GM12865 (cell line): ENCODE measurements around the gene TEKT5.

Source experiments
- DNase-seq: peaks from one replicate; pipeline ENCODE4 v3.0.0; 2010; ENCODE audit warnings: low read depth
- H3K4me3 ChIP-seq: 2 replicates; pipeline ENCODE4 v1.5.1; 2011; ENCODE audit warnings: mild to moderate bottlenecking, low read depth, low read length, control low read depth
- TF ChIP-seq, protein P1 (sequence below): IDR thresholded peaks from 2 replicates; pipeline ENCODE4 v1.5.1; 2011; ENCODE audit warnings: low read length, control low read depth, low read depth, inconsistent platforms; ENCODE audit not compliant: insufficient read depth; ENCODE audit errors: missing control alignments

Gene TEKT5

DNA sequence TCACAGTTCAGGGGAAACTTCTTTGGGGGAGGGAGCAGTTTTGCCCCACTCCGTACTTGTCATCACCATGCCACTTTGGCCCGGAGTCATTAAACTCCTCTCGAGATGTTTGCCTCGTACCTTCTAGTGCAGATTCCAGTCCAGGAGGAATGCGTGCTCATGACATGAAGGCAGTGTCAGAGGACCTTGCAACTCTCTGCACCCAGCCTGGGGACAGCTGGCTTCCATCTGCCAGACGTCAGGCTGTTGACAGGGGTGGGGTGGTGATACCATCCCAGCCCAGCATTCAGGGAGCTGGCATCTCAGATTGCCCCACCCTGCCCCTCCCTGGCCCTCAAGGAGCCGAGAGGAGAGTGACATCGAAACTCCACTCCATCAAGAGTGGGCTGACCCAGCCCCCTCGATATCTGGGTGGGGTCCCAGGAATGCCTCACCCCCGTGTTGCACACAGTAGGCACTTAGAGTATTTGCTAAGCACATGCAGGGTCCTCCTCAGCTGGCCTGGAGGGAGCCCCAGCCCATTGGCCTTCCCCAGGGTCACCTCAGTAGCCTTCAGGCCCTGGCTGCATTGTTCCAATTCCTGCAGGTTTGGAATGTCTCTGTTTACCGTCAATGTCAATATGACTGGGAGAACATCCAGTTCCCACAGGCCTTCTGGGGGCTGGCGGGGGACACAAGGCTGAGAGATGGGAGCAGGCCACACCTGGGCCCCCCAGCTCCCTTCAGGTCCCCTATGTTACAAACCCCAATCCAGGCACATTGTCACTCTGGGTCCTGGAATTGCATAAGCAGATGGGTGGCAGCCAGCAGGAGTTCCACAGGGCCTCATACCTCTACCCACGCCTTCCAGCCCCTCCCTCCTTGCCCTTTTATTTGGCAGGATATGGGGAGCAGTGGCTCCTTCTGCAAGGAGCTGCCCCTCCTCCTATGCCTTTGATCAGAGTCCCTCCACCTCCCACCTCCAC, 93.0 kb downstream of the TEKT5 start:
- DNase-seq, result peak; percentile 27
- TF ChIP-seq, protein P1, sequence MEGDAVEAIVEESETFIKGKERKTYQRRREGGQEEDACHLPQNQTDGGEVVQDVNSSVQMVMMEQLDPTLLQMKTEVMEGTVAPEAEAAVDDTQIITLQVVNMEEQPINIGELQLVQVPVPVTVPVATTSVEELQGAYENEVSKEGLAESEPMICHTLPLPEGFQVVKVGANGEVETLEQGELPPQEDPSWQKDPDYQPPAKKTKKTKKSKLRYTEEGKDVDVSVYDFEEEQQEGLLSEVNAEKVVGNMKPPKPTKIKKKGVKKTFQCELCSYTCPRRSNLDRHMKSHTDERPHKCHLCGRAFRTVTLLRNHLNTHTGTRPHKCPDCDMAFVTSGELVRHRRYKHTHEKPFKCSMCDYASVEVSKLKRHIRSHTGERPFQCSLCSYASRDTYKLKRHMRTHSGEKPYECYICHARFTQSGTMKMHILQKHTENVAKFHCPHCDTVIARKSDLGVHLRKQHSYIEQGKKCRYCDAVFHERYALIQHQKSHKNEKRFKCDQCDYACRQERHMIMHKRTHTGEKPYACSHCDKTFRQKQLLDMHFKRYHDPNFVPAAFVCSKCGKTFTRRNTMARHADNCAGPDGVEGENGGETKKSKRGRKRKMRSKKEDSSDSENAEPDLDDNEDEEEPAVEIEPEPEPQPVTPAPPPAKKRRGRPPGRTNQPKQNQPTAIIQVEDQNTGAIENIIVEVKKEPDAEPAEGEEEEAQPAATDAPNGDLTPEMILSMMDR, result no peak
- no peak overlapping the region for H3K4me3 ChIP-seq

DNA sequence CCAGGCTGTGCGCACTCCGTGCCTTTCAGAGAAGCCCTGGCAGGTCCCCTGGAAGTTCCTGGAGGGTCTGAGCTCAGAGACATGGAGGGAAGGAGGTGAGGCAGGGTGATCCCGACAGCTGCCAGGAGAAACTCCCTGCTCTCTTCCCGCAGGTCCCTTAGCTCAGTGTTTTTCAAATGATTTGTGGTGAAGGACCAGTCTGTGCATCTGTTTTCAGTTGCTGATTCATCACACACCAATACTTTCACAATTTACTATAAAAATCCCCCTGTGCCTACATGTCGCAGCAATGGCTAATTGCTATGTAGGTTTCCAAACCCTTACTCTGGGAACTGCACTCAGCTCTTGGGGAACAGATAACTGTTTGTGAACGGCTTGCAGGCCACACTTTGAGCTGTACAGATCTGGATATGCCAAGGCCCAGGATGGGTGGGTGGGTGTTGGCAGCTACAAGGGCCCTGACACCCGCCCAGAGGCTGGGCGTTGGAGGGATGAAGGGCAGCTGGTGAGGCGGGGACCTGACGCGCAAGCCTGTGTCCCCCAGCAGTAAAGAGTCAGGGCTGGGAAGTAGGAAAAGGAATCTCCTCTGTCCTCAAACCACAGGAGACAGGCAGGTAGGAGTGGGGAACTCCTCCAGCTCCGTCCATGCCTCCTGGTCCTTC, 93.8 kb downstream of the TEKT5 start:
- TF ChIP-seq, protein P1, result no peak
- H3K4me3 ChIP-seq, result no peak overlapping the region
- peak; percentile 66 for DNase-seq

DNA sequence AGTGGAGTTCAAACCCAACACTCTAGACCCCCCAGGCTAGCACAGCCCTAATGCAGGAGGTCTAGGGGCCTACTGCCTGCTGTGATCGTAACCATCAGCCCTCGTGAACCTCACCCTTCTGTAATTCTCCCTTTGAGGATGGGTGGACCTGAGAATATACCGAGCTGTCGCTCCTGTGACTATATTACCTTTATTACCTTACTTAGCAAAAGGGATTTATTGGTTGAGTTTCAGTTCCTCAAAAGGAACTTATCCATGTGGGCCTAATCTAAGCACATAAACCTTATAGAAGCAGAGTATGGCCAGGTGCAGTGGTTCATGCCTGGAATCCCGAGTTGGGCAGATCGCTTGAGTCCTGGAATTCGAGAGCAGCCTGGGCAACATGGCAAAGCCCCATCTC, 95.1 kb downstream of the TEKT5 start:
- TF ChIP-seq, protein P1, result no peak
- DNase-seq, result peak; percentile 45
- no peak overlapping the region for H3K4me3 ChIP-seq

- no peak overlapping the region for H3K4me3 ChIP-seq
- no peak for DNase-seq
- TF ChIP-seq, protein P1, result no peak
Measured at GRCh38 chr16:10598157-10598556, 96.6 kb downstream of the TEKT5 start.

DNA sequence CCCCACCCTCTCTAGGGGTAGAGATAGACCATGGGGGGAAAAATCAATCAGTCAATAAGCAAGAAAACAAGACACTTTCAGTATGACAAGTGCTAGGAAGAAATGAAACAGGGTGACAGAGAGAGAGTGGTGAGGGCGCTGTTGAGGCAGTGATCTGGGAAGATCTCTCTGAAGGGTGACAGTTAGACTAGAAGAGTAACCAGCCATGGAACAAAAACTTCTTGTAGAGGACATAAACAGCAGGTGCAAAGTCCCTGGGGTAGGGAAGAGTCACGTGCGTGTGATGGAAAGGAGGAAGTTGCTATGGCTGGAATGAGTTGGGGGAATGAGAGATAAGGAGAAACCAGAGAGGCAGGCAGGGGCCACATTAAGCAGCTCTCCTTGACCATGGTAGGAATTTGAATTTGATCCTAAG, 97.5 kb downstream of the TEKT5 start:
- TF ChIP-seq, protein P1, result peak; percentile 17
- peak; percentile 64 for DNase-seq

DNA sequence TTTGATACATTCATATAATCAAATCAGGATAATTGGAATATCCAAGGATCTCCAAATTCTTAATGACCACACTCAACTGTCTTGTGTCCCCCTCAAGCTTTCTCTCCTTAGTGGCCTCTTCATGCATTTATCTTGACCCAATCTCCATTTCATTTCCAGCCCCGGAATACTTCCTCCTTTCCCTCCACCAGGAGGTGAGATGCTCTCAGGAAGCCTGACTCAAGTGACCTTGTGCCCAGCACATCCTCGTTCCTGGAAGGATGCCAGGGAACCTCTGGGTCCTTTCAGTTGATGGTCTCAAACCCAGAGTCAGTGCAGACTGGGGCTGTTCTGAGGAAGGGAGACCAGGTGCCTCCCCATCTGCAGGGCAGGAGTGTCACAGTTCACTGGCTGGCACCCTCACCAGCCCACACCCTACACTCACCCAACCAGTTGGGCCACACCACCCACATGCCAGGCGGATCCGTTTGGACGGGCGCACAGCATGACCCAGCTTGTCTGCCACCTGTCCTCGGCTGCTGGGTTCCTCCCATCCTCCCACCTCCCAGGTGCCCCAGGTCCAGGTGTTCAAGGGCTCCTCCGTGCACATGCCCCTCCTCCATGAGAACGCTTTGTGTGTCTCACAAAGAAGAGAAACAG, 100.3 kb downstream of the TEKT5 start:
- DNase-seq, result peak; percentile 38
- no peak overlapping the region for H3K4me3 ChIP-seq
- TF ChIP-seq, protein P1, result no peak

More for the DNA sequence above, 97.5 kb downstream of the TEKT5 start:
- no peak overlapping the region for H3K4me3 ChIP-seq
